OCI-LY7 (cell line): ENCODE measurements around the gene ELF1. TPM values are rescaled to one million over a fixed set of nuclear protein-coding genes. Genes with fewer than 3 reads are reported as not detected.

Experiments used
- BruUV-seq: library from RNA; stranded (reverse); fragments of 400-500 nt; replicated peaks from 2 replicates; lab custom pipeline; 2021; lab: Mats Ljungman, UMichigan
- CTCF ChIA-PET: fragments of 300-600 bp; sonication (Branson Sonifier 250); formaldehyde crosslinking; loops from one replicate; lab custom pipeline; 2022; ENCODE audit warnings: antibody characterized with exemption; ENCODE audit not compliant: unreplicated experiment; lab: Charles Lee
- POLR2A ChIA-PET: fragments of 300-600 bp; sonication (Branson Sonifier 250); formaldehyde crosslinking; loops from one replicate; lab custom pipeline; 2022; ENCODE audit warnings: antibody characterized with exemption; lab: Charles Lee
- DNase-seq: peaks from one replicate; pipeline ENCODE4 v3.0.0-alpha.2; 2015; ENCODE audit warnings: low spot score
- H2AFZ ChIP-seq: fragments of 200-600 bp; sonication (generic), shearing (Covaris generic); 2 replicates; pipeline ENCODE4 v1.6.1; 2014; ENCODE audit warnings: mild to moderate bottlenecking, antibody characterized with exemption, low read length, moderate library complexity
- H3K27ac ChIP-seq: fragments of 200-600 bp; sonication (generic); 2 replicates; pipeline ENCODE4 v1.5.1; 2014; ENCODE audit warnings: mixed run types, low read depth, mild to moderate bottlenecking, moderate library complexity, low read length, inconsistent platforms; ENCODE audit not compliant: poor library complexity, severe bottlenecking
- H3K36me3 ChIP-seq: fragments of 200-600 bp; sonication (generic); 2 replicates; pipeline ENCODE4 v1.6.1; 2014; ENCODE audit warnings: mild to moderate bottlenecking, antibody characterized with exemption, low read length, moderate library complexity, mixed read lengths; ENCODE audit not compliant: insufficient read depth
- H3K4me1 ChIP-seq: fragments of 200-600 bp; sonication (generic); 2 replicates; pipeline ENCODE4 v1.5.1; 2014; ENCODE audit warnings: mild to moderate bottlenecking, low read length; ENCODE audit not compliant: insufficient read depth, poor library complexity, severe bottlenecking
- H3K4me2 ChIP-seq: fragments of 200-600 bp; sonication (generic); 2 replicates; pipeline ENCODE4 v1.6.1; 2014; ENCODE audit warnings: mild to moderate bottlenecking, low read length
- H3K4me3 ChIP-seq: fragments of 200-600 bp; sonication (generic); 2 replicates; pipeline ENCODE4 v1.5.1; 2014; ENCODE audit warnings: mild to moderate bottlenecking, low read depth, low read length; ENCODE audit not compliant: poor library complexity, severe bottlenecking
- H3K79me2 ChIP-seq: fragments of 200-600 bp; sonication (generic); 2 replicates; pipeline ENCODE4 v1.6.1; 2016; ENCODE audit warnings: low read depth, mild to moderate bottlenecking, low read length, moderate library complexity, mixed read lengths; ENCODE audit not compliant: insufficient read depth
- H3K9me2 ChIP-seq: fragments of 200-600 bp; sonication (generic); 2 replicates; pipeline ENCODE4 v1.6.1; 2016; ENCODE audit warnings: mild to moderate bottlenecking, low read length, mixed read lengths; ENCODE audit not compliant: insufficient read depth
- H3K9me3 ChIP-seq: fragments of 200-600 bp; sonication (generic); 2 replicates; pipeline ENCODE4 v1.6.1; 2014; ENCODE audit warnings: mild to moderate bottlenecking, mixed run types, low read length, mixed read lengths
- H4K20me1 ChIP-seq: fragments of 200-600 bp; sonication (generic); 2 replicates; pipeline ENCODE4 v1.6.1; 2014; ENCODE audit warnings: mild to moderate bottlenecking, antibody characterized with exemption, low read length, moderate library complexity, mixed read lengths; ENCODE audit not compliant: insufficient read depth
- CTCF ChIP-seq: fragments of 200-600 bp; sonication (generic); conservative IDR thresholded peaks from 2 replicates; pipeline ENCODE4 v1.5.1; 2014; ENCODE audit warnings: mild to moderate bottlenecking, antibody characterized with exemption, low read length, moderate library complexity, mixed read lengths
- EZH2phosphoT487 ChIP-seq: fragments of 200-600 bp; sonication (generic); IDR thresholded peaks from 2 replicates; pipeline ENCODE4 v1.6.1; 2018; ENCODE audit warnings: low read depth, borderline replicate concordance, mild to moderate bottlenecking, mixed run types, antibody characterized with exemption, low read length, moderate library complexity, mixed read lengths
- intact Hi-C: fragments of 100-400 bp; cut with micrococcal nuclease; formaldehyde crosslinking; loops from one replicate; pipeline ENCODE4 v1.10.0; 2022; ENCODE audit not compliant: unreplicated experiment
- total RNA-seq, 2 experiments: library from RNA; depleted of rRNA in 1 of 2; stranded (reverse); fragments of >200 nt in 1 of 2; shearing (Covaris generic) in 1 of 2; gene quantifications; 2 replicates each; pipeline ENCODE4 v1.2.3, GENCODE V29; 2014 to 2022

The ELF1 gene
- total RNA-seq, 2 experiments from 2014 or later = 111 to 248 TPM

GRCh38 chr13:41017159-41017558 lies 2.0 kb downstream of the ELF1 start:
- Histone ChIP-seq H2AFZ (no peak overlapping the region), H4K20me1 (peaks cover 14% of the 10 kb centered on the region; the same call in 1 of the 2 replicates), H3K4me3 (peak overlapping the region; percentile 84), H3K4me2 (peak overlapping the region; percentile 78), H3K9me2 (no peaks in the 10 kb centered on the region), H3K9me3 (no peaks in the 10 kb centered on the region; the same call in 1 of the 2 replicates), H3K4me1 (peaks cover 48% of the 10 kb centered on the region), H3K36me3 (peaks cover 66% of the 10 kb centered on the region), H3K79me2 (peaks cover 100% of the 10 kb centered on the region), H3K27ac (peak overlapping the region; percentile 94)
- intact Hi-C loops = loop anchor here (1.0 kb wide), 2 partner anchors 12 to 35 kb away; no protein-coding TSS in a partner anchor
- POLR2A ChIA-PET = interaction anchor here (0.8 to 8.5 kb wide), 13 partner anchors 10 to 247 kb away, joined by 3 to 152 read pairs (median 6); no protein-coding TSS in a partner anchor
- no TSS peak for BruUV-seq
- DNase-seq = peak; percentile 80
- TF ChIP-seq EZH2phosphoT487 (no peak), CTCF (no peak)
- CTCF ChIA-PET = no interaction called here

- Histone ChIP-seq H4K20me1 (peaks cover 23% of the 10 kb centered on the region; the same call in 1 of the 2 replicates), H3K9me2 (no peaks in the 10 kb centered on the region), H3K79me2 (peaks cover 100% of the 10 kb centered on the region), H3K4me3 (peak overlapping the region; percentile 84), H3K4me2 (peak overlapping the region; percentile 96), H2AFZ (no peak overlapping the region), H3K36me3 (peaks cover 74% of the 10 kb centered on the region), H3K4me1 (peaks cover 49% of the 10 kb centered on the region), H3K9me3 (no peaks in the 10 kb centered on the region), H3K27ac (peak overlapping the region; percentile 94)
- POLR2A ChIA-PET = interaction anchor here (0.8 to 9.1 kb wide), 13 partner anchors 9 to 94 kb away, joined by 3 to 152 read pairs (median 13); no protein-coding TSS in a partner anchor
- CTCF ChIA-PET = no interaction called here
- intact Hi-C loops = loop anchor here (2.0 kb wide), 2 partner anchors 83 to 445 kb away; no protein-coding TSS in a partner anchor
- TF ChIP-seq CTCF (no peak), EZH2phosphoT487 (no peak)
- DNase-seq = no peak
- BruUV-seq = TSS peak; percentile 1
These were observed 3.2 kb downstream of the ELF1 start for GRCh38 chr13:41015920-41016319.

- Histone ChIP-seq H3K9me2 (no peaks in the 10 kb centered on the region), H3K4me1 (peaks cover 53% of the 10 kb centered on the region), H2AFZ (no peak overlapping the region), H3K4me3 (peak overlapping the region; percentile 84), H3K79me2 (peaks cover 100% of the 10 kb centered on the region), H3K4me2 (peak overlapping the region; percentile 96), H3K9me3 (no peaks in the 10 kb centered on the region), H3K36me3 (peaks cover 81% of the 10 kb centered on the region), H4K20me1 (peaks cover 23% of the 10 kb centered on the region; the same call in 1 of the 2 replicates), H3K27ac (peak overlapping the region; percentile 94)
- no peak for DNase-seq
- intact Hi-C loops = loop anchor here (2.0 kb wide), 2 partner anchors 81 to 447 kb away; no protein-coding TSS in a partner anchor
- TF ChIP-seq EZH2phosphoT487 (no peak), CTCF (no peak)
- BruUV-seq = no TSS peak
- POLR2A ChIA-PET = interaction anchor here (0.5 to 9.1 kb wide), 17 partner anchors 7 to 272 kb away, joined by 3 to 152 read pairs (median 5); no protein-coding TSS in a partner anchor
- CTCF ChIA-PET = no interaction called here
These were observed 5.3 kb downstream of the ELF1 start for GRCh38 chr13:41013835-41014234.
